ENCODE data around the gene CASK. TPM values are rescaled to one million over a fixed set of nuclear protein-coding genes. Genes with fewer than 3 reads are reported as not detected.

CASK gene
- total RNA-seq, 6 donors from 2014 or later, result 25.1 to 61.6 (median 35.3) TPM

DNA sequence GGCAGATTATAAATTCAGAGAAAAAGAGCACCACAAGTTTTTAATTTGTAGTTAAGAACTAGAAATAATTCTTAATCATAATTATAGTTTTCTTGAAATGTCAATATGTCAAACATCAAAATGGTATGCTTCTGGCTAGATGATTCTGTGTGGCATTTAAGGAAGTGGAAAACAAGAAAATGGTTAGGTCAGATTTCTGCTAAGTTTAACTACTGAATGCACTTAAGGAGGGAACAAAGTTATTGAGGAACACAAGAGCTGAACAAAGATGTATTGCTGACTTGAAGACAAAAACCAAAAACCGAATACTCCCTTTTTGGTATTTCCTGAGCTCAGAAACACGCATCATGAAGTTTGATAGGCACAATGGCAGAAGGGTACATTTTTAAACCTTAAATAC is 293.3 kb downstream of the CASK start:
- H3K27ac ChIP-seq, result no peak overlapping the region
- TF ChIP-seq POLR2AphosphoS5 (IDR thresholded peaks at IDR 0.05) (no peak), EP300 (IDR thresholded peaks at IDR 0.05) (no peak), POLR2A (IDR thresholded peaks at IDR 0.05) (no peak)
- TF ChIP-seq, protein P1, sequence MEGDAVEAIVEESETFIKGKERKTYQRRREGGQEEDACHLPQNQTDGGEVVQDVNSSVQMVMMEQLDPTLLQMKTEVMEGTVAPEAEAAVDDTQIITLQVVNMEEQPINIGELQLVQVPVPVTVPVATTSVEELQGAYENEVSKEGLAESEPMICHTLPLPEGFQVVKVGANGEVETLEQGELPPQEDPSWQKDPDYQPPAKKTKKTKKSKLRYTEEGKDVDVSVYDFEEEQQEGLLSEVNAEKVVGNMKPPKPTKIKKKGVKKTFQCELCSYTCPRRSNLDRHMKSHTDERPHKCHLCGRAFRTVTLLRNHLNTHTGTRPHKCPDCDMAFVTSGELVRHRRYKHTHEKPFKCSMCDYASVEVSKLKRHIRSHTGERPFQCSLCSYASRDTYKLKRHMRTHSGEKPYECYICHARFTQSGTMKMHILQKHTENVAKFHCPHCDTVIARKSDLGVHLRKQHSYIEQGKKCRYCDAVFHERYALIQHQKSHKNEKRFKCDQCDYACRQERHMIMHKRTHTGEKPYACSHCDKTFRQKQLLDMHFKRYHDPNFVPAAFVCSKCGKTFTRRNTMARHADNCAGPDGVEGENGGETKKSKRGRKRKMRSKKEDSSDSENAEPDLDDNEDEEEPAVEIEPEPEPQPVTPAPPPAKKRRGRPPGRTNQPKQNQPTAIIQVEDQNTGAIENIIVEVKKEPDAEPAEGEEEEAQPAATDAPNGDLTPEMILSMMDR (IDR thresholded peaks at IDR 0.05), result no peak
- no peaks in the 10 kb centered on the region for H3K4me1 ChIP-seq
- no peak for ATAC-seq (ENCODE audit: low FRiP score in 2 of 2)
- WGBS, 2 donors, result 82 to 92% methylated on average over 2 of the region's 2 CpGs
- H3K27me3 ChIP-seq, result no peaks in the 10 kb centered on the region
- H3K4me3 ChIP-seq, result no peak overlapping the region
- DNase-seq, result no peak
- H3K9me3 ChIP-seq, result no peaks in the 10 kb centered on the region
- H3K36me3 ChIP-seq, result no peaks in the 10 kb centered on the region

DNA sequence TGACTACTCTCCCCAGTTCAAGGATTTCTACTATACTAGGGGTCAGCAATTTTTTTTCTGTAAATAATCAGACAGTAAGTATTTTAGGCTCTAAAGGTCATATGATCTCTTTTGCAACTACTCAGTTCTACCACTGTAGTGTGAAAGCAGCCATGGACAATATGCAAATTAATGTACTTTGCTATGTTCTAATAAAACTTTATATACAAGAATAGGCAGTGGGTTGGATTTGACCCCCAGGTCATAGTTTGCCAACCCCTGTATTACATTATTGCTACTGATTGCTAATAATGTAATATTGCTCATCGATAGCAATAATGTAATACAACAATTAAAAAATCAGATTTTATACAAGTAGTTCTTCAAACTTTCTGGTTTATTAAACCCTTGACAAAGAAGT is 293.8 kb downstream of the CASK start:
- H3K4me1 ChIP-seq, result no peaks in the 10 kb centered on the region
- H3K27me3 ChIP-seq, result no peaks in the 10 kb centered on the region
- H3K4me3 ChIP-seq, result no peak overlapping the region
- DNase-seq (no peak), ATAC-seq (ENCODE audit: low FRiP score in 2 of 2) (no peak)
- no peaks in the 10 kb centered on the region for H3K9me3 ChIP-seq
- 93 to 100% methylated on average over 1 of the region's 1 CpG for WGBS, 2 donors
- no peak overlapping the region for H3K27ac ChIP-seq
- TF ChIP-seq POLR2AphosphoS5 (IDR thresholded peaks at IDR 0.05) (no peak), EP300 (IDR thresholded peaks at IDR 0.05) (no peak), POLR2A (IDR thresholded peaks at IDR 0.05) (no peak)
- TF ChIP-seq, protein P1 (IDR thresholded peaks at IDR 0.05), result no peak
- H3K36me3 ChIP-seq, result no peaks in the 10 kb centered on the region

DNA sequence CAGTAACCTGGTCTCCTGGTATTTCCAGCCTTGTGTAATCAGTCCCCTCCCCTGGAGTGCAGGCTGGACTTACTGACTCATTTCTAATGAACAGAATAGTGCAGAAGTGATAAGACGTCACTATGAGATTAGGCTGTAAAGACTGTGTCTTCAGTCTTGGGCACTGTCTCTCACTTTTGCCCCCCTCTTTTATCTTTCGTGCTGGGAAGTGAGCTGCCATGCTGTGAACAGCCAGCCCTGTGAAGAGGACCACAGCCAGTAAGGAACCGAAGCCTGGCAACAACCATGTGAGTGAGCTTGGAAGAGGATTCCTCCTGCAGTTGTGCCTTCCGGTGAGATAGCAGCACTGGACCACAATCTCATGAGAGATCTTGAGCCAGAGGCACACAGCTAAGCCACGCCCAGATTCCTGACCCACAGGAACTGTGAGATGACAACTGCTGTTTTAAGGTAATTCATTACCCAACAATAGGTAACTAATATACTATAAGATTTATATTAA is 302.1 kb downstream of the CASK start:
- peaks cover 0 to 4% (median 0%) of the 10 kb centered on the region in 4 donors for H3K4me1 ChIP-seq
- no peaks in the 10 kb centered on the region for H3K36me3 ChIP-seq
- no peak overlapping the region for H3K27ac ChIP-seq
- DNase-seq (no peak), ATAC-seq (ENCODE audit: low FRiP score in 2 of 2) (no peak)
- H3K9me3 ChIP-seq, result no peaks in the 10 kb centered on the region
- TF ChIP-seq POLR2AphosphoS5 (IDR thresholded peaks at IDR 0.05), result no peak
- TF ChIP-seq POLR2A (IDR thresholded peaks at IDR 0.05), result no peak
- no peak for TF ChIP-seq EP300 (IDR thresholded peaks at IDR 0.05)
- TF ChIP-seq, protein P1 (IDR thresholded peaks at IDR 0.05), result no peak
- WGBS, 2 donors, result 35 to 40% methylated on average over 5 of the region's 5 CpGs
- no peaks in the 10 kb centered on the region for H3K27me3 ChIP-seq
- no peak overlapping the region for H3K4me3 ChIP-seq

DNA sequence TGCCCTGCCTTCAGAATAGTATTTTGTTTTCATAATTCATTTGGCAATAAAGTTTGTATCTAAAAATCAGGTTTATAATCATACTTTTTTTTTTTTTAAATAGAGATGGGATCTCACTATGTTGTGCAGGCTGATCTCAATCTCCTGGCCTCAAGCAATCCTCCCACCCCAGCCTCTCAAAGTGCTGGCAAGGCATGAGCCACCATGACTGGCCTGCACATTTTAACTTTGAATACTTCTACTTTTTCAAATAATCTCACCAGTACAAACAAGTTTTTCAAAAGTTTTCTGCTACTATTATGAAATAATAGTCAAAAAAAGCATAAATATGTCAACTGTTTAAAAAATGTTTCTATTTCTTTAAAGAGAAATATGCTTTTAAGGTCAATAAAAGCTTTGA is 304.1 kb downstream of the CASK start:
- Histone ChIP-seq H3K9me3 (no peaks in the 10 kb centered on the region), H3K4me3 (no peak overlapping the region), H3K4me1 (peaks cover 0 to 4% (median 0%) of the 10 kb centered on the region in 4 donors), H3K27ac (no peak overlapping the region), H3K27me3 (no peaks in the 10 kb centered on the region), H3K36me3 (no peaks in the 10 kb centered on the region)
- TF ChIP-seq POLR2A (IDR thresholded peaks at IDR 0.05) (no peak), EP300 (IDR thresholded peaks at IDR 0.05) (no peak), POLR2AphosphoS5 (IDR thresholded peaks at IDR 0.05) (no peak)
- TF ChIP-seq, protein P1 (IDR thresholded peaks at IDR 0.05), result no peak
- DNase-seq (no peak), ATAC-seq (ENCODE audit: low FRiP score in 2 of 2) (no peak)

DNA sequence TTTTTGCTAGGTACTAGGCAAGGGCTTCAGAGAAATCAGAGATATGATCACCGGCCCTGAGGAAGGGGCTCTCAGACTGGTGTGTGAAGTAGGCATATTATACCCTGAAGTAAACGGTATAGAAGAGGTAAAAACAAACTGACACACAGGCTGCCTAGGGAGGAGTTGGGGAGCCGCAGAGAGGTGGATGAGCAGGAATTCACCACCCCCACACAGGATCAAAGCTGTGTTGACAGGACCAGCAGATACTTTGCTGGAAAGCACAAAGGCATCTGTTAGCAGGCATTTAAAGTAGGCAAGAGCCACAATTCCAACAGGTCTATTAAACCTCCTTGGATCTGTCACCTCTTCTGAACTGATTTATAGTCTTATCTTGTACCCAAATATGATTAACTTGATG is 306.4 kb downstream of the CASK start:
- H3K27me3 ChIP-seq, result no peaks in the 10 kb centered on the region
- TF ChIP-seq, protein P1 (IDR thresholded peaks at IDR 0.05), result no peak
- TF ChIP-seq POLR2AphosphoS5 (IDR thresholded peaks at IDR 0.05) (no peak), POLR2A (IDR thresholded peaks at IDR 0.05) (no peak), EP300 (IDR thresholded peaks at IDR 0.05) (no peak)
- DNase-seq (no peak), ATAC-seq (ENCODE audit: low FRiP score in 2 of 2) (no peak)
- H3K4me3 ChIP-seq, result no peak overlapping the region
- no peaks in the 10 kb centered on the region for H3K36me3 ChIP-seq
- H3K9me3 ChIP-seq, result no peaks in the 10 kb centered on the region
- H3K4me1 ChIP-seq, result peaks cover 0 to 4% (median 0%) of the 10 kb centered on the region in 4 donors
- no peak overlapping the region for H3K27ac ChIP-seq
- WGBS, 2 donors, result 81 to 94% methylated on average over 3 of the region's 3 CpGs

Data from upper lobe of left lung (tissue), 6 donors.